ENCODE measurements around the gene UFD1. TPM values are rescaled to one million over a fixed set of nuclear protein-coding genes. Genes with fewer than 3 reads are reported as not detected.

UFD1 gene
- total and polyA plus RNA-seq, 9 of the 15 experiments (the other 6 are each of a cell fraction or from before 2014, with no cell fraction given): 238 to 645 (median 363) TPM

DNA sequence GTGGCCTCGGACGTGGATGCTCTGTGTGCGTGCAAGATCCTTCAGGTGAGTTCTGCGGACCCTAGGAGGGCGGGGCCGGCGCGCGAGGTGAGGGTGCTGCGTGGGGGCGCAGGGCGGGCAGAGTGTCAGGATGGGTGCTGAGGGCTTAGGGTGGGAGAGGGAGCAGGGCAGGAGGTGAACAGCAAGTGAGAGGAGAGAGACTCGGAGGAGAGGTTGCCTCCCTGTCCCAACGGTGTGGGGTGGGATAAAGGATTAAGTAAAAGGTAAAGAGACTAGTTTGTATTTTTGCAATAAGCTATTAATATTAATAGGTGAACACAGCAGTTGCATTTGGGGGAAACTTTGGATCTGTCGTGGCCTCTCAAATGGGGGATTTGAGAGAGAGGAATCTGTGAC, 1.2 kb upstream of the UFD1 start (continued):
- TF ChIP-seq, protein P1, sequence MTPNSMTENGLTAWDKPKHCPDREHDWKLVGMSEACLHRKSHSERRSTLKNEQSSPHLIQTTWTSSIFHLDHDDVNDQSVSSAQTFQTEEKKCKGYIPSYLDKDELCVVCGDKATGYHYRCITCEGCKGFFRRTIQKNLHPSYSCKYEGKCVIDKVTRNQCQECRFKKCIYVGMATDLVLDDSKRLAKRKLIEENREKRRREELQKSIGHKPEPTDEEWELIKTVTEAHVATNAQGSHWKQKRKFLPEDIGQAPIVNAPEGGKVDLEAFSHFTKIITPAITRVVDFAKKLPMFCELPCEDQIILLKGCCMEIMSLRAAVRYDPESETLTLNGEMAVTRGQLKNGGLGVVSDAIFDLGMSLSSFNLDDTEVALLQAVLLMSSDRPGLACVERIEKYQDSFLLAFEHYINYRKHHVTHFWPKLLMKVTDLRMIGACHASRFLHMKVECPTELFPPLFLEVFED (CRISPR knock-in tag; conservative IDR thresholded peaks at IDR 0.05): 0 out of 2 replicates have a peak, but pooled peaks have one; percentile 87
- TF ChIP-seq, protein P2, sequence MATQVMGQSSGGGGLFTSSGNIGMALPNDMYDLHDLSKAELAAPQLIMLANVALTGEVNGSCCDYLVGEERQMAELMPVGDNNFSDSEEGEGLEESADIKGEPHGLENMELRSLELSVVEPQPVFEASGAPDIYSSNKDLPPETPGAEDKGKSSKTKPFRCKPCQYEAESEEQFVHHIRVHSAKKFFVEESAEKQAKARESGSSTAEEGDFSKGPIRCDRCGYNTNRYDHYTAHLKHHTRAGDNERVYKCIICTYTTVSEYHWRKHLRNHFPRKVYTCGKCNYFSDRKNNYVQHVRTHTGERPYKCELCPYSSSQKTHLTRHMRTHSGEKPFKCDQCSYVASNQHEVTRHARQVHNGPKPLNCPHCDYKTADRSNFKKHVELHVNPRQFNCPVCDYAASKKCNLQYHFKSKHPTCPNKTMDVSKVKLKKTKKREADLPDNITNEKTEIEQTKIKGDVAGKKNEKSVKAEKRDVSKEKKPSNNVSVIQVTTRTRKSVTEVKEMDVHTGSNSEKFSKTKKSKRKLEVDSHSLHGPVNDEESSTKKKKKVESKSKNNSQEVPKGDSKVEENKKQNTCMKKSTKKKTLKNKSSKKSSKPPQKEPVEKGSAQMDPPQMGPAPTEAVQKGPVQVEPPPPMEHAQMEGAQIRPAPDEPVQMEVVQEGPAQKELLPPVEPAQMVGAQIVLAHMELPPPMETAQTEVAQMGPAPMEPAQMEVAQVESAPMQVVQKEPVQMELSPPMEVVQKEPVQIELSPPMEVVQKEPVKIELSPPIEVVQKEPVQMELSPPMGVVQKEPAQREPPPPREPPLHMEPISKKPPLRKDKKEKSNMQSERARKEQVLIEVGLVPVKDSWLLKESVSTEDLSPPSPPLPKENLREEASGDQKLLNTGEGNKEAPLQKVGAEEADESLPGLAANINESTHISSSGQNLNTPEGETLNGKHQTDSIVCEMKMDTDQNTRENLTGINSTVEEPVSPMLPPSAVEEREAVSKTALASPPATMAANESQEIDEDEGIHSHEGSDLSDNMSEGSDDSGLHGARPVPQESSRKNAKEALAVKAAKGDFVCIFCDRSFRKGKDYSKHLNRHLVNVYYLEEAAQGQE (IDR thresholded peaks at IDR 0.05; ENCODE audit: borderline replicate concordance): no peak
- TF ChIP-seq, protein P2 (CRISPR knock-in tag; IDR thresholded peaks at IDR 0.05; ENCODE audit: low read depth): peak; percentile 77; the same call in 1 of the 2 replicates
- TF ChIP-seq, protein P3, sequence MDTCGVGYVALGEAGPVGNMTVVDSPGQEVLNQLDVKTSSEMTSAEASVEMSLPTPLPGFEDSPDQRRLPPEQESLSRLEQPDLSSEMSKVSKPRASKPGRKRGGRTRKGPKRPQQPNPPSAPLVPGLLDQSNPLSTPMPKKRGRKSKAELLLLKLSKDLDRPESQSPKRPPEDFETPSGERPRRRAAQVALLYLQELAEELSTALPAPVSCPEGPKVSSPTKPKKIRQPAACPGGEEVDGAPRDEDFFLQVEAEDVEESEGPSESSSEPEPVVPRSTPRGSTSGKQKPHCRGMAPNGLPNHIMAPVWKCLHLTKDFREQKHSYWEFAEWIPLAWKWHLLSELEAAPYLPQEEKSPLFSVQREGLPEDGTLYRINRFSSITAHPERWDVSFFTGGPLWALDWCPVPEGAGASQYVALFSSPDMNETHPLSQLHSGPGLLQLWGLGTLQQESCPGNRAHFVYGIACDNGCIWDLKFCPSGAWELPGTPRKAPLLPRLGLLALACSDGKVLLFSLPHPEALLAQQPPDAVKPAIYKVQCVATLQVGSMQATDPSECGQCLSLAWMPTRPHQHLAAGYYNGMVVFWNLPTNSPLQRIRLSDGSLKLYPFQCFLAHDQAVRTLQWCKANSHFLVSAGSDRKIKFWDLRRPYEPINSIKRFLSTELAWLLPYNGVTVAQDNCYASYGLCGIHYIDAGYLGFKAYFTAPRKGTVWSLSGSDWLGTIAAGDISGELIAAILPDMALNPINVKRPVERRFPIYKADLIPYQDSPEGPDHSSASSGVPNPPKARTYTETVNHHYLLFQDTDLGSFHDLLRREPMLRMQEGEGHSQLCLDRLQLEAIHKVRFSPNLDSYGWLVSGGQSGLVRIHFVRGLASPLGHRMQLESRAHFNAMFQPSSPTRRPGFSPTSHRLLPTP (IDR thresholded peaks at IDR 0.05; ENCODE audit: borderline replicate concordance, extremely low read depth, insufficient read length): no peak
- TF ChIP-seq, protein P4, sequence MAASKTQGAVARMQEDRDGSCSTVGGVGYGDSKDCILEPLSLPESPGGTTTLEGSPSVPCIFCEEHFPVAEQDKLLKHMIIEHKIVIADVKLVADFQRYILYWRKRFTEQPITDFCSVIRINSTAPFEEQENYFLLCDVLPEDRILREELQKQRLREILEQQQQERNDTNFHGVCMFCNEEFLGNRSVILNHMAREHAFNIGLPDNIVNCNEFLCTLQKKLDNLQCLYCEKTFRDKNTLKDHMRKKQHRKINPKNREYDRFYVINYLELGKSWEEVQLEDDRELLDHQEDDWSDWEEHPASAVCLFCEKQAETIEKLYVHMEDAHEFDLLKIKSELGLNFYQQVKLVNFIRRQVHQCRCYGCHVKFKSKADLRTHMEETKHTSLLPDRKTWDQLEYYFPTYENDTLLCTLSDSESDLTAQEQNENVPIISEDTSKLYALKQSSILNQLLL (CRISPR knock-in tag; IDR thresholded peaks at IDR 0.05; ENCODE audit: borderline replicate concordance): no peak
- TF ChIP-seq CHD1 (IDR thresholded peaks at IDR 0.05; ENCODE audit: low read length) (peak; percentile 78), NFIC (IDR thresholded peaks at IDR 0.05) (no peak), ZNF589 (CRISPR knock-in tag; IDR thresholded peaks at IDR 0.05; ENCODE audit: low read depth) (no peak), MTF1 (CRISPR knock-in tag; IDR thresholded peaks at IDR 0.05; ENCODE audit: borderline replicate concordance) (0 out of 2 replicates have a peak, but pooled peaks have one; percentile 33), ELF4 (CRISPR knock-in tag; IDR thresholded peaks at IDR 0.05) (peak; percentile 92), ZFP30 (CRISPR knock-in tag; IDR thresholded peaks at IDR 0.05; ENCODE audit: borderline replicate concordance) (no peak), MCM3 (IDR thresholded peaks at IDR 0.05) (no peak), CHCHD3 (CRISPR knock-in tag; IDR thresholded peaks at IDR 0.05) (0 out of 2 replicates have a peak, but pooled peaks have one; percentile 4), RNF2 (IDR thresholded peaks at IDR 0.05) (no peak)
